IMR-90 (cell line): ENCODE measurements around the gene AP1S1. TPM values are rescaled to one million over a fixed set of nuclear protein-coding genes. Genes with fewer than 3 reads are reported as not detected.

Experiments used
- ATAC-seq: fragments of 200-7000 bp; cut with Tn5 transposase; 2 replicates; pipeline ENCODE4 v1.9.1; 2020; ENCODE audit warnings: low read depth, mild to moderate bottlenecking, moderate library complexity
- BruUV-seq: library from RNA; stranded (reverse); fragments of 400-500 nt; replicated peaks from 2 replicates; lab custom pipeline; 2021; lab: Mats Ljungman, UMichigan
- CTCF ChIA-PET: fragments of 300-600 bp; formaldehyde crosslinking; extraction: SDS; loops from one replicate; lab custom pipeline; 2021; ENCODE audit warnings: antibody characterized with exemption; lab: Yijun Ruan, JAX
- POLR2A ChIA-PET: fragments of 300-600 bp; sonication (Branson Sonifier 250); formaldehyde crosslinking; loops from one replicate; lab custom pipeline; 2022; ENCODE audit warnings: antibody characterized with exemption; ENCODE audit not compliant: unreplicated experiment; lab: Charles Lee
- DNase-seq: peaks from one replicate; pipeline ENCODE4 v3.0.0; 2013
- H2AFZ ChIP-seq: replicated peaks from 2 replicates; pipeline ENCODE3; 2013; ENCODE audit warnings: low read length, mild to moderate bottlenecking; ENCODE audit not compliant: poor library complexity
- H2AK5ac ChIP-seq: 2 replicates; pipeline ENCODE4 v1.6.1; 2013; ENCODE audit warnings: low read depth, low read length, inconsistent platforms
- H2AK9ac ChIP-seq: replicated peaks from 2 replicates; pipeline ENCODE3; 2013; ENCODE audit warnings: mild to moderate bottlenecking, low read depth, low read length, moderate library complexity; ENCODE audit not compliant: poor library complexity
- H2BK120ac ChIP-seq: 2 replicates; pipeline ENCODE4 v1.6.1; 2013; ENCODE audit warnings: low read depth, low read length, inconsistent platforms
- H2BK15ac ChIP-seq: 3 replicates; pipeline ENCODE4 v1.6.1; 2013; ENCODE audit warnings: low read depth, low read length, inconsistent platforms
- H2BK20ac ChIP-seq: 2 replicates; pipeline ENCODE4 v1.6.1; 2013; ENCODE audit warnings: low read depth, mild to moderate bottlenecking, inconsistent platforms, low read length, moderate library complexity
- H2BK5ac ChIP-seq: 2 replicates; pipeline ENCODE4 v1.6.1; 2013; ENCODE audit warnings: mild to moderate bottlenecking, low read depth, low read length, inconsistent platforms; ENCODE audit not compliant: poor library complexity, severe bottlenecking
- H3K14ac ChIP-seq: replicated peaks from 2 replicates; pipeline ENCODE4 v1.6.1; 2013; ENCODE audit warnings: low read depth, low read length, inconsistent platforms
- H3K18ac ChIP-seq: 2 replicates; pipeline ENCODE4 v1.6.1; 2013; ENCODE audit warnings: low read depth, low read length, control low read depth
- H3K23ac ChIP-seq: 2 replicates; pipeline ENCODE4 v1.6.1; 2013; ENCODE audit warnings: low read depth, low read length, inconsistent platforms
- H3K27ac ChIP-seq: 2 replicates; pipeline ENCODE4 v1.5.1; 2013; ENCODE audit warnings: mild to moderate bottlenecking, control low read depth, low read length; ENCODE audit not compliant: insufficient read depth
- H3K27me3 ChIP-seq: 2 replicates; pipeline ENCODE4 v1.6.1; 2013; ENCODE audit warnings: low read length; ENCODE audit not compliant: control insufficient read depth, insufficient read depth
- H3K36me3 ChIP-seq: 2 replicates; pipeline ENCODE4 v1.6.1; 2013; ENCODE audit warnings: low read length, mixed read lengths; ENCODE audit not compliant: control insufficient read depth, insufficient read depth
- H3K4ac ChIP-seq: 2 replicates; pipeline ENCODE4 v1.6.1; 2013; ENCODE audit warnings: low read depth, low read length, inconsistent platforms
- H3K4me1 ChIP-seq: 2 replicates; pipeline ENCODE4 v1.6.1; 2013; ENCODE audit warnings: low read length, mixed read lengths; ENCODE audit not compliant: control insufficient read depth, insufficient read depth
- H3K4me2 ChIP-seq: 2 replicates; pipeline ENCODE4 v1.6.1; 2013; ENCODE audit warnings: low read depth, mild to moderate bottlenecking, control low read depth, low read length, moderate library complexity
- H3K4me3 ChIP-seq: 2 replicates; pipeline ENCODE4 v1.5.1; 2013; ENCODE audit warnings: low read depth, mild to moderate bottlenecking, control low read depth, low read length, moderate library complexity; ENCODE audit not compliant: insufficient read depth
- H3K56ac ChIP-seq: 2 replicates; pipeline ENCODE4 v1.6.1; 2013; ENCODE audit warnings: low read length, inconsistent platforms; ENCODE audit not compliant: insufficient read depth; ENCODE audit errors: extremely low read depth
- H3K79me1 ChIP-seq, 2 experiments: 2 replicates each; pipeline ENCODE4 v1.6.1; 2013; ENCODE audit warnings: low read length in 2 of 2, inconsistent platforms in 1 of 2, low read depth in 1 of 2
- H3K9ac ChIP-seq: 2 replicates; pipeline ENCODE4 v1.6.1; 2013; ENCODE audit warnings: low read depth, low read length, control low read depth
- H3K9me1 ChIP-seq: 2 replicates; pipeline ENCODE4 v1.6.1; 2013; ENCODE audit warnings: low read length, inconsistent platforms; ENCODE audit not compliant: insufficient read depth
- H3K9me3 ChIP-seq: 2 replicates; pipeline ENCODE4 v1.6.1; 2013; ENCODE audit warnings: low read length; ENCODE audit not compliant: control insufficient read depth, insufficient read depth
- H4K20me1 ChIP-seq: 2 replicates; pipeline ENCODE4 v1.6.1; 2013; ENCODE audit warnings: low read length, inconsistent platforms; ENCODE audit not compliant: insufficient read depth
- H4K5ac ChIP-seq: 2 replicates; pipeline ENCODE4 v1.6.1; 2013; ENCODE audit warnings: mild to moderate bottlenecking, low read depth, low read length, control low read depth
- H4K8ac ChIP-seq, 2 experiments: 2 replicates each; pipeline ENCODE4 v1.6.1; 2013; ENCODE audit warnings: low read depth in 2 of 2, low read length in 2 of 2, control low read depth in 1 of 2, inconsistent platforms in 1 of 2
- H4K91ac ChIP-seq: 2 replicates; pipeline ENCODE4 v1.6.1; 2013; ENCODE audit warnings: low read depth, low read length, inconsistent platforms; ENCODE audit not compliant: insufficient read depth
- BHLHE40 ChIP-seq: fragments of 150-350 bp; IDR thresholded peaks from 2 replicates; pipeline ENCODE4 v1.6.1; 2016; ENCODE audit warnings: mild to moderate bottlenecking, low read depth, low read length
- CEBPB ChIP-seq: IDR thresholded peaks from 2 replicates; pipeline ENCODE4 v1.6.1; 2012; ENCODE audit warnings: low read depth, low read length, improper control_type of control experiment
- CHD1 ChIP-seq: IDR thresholded peaks from 2 replicates; pipeline ENCODE4 v1.6.1; 2012; ENCODE audit warnings: low read depth, low read length, improper control_type of control experiment
- FOS ChIP-seq: fragments of 150-350 bp; IDR thresholded peaks from 2 replicates; pipeline ENCODE4 v1.6.1; 2016; ENCODE audit warnings: low read depth, low read length
- NFE2L2 ChIP-seq: fragments of 150-350 bp; IDR thresholded peaks from 2 replicates; pipeline ENCODE4 v1.6.1; 2016; ENCODE audit warnings: low read depth, mild to moderate bottlenecking, low read length
- RAD21 ChIP-seq: IDR thresholded peaks from 2 replicates; pipeline ENCODE4 v1.6.1; 2012; ENCODE audit warnings: low read length, improper control_type of control experiment
- RCOR1 ChIP-seq: IDR thresholded peaks from 2 replicates; pipeline ENCODE4 v1.6.1; 2012; ENCODE audit warnings: mild to moderate bottlenecking, low read length, improper control_type of control experiment; ENCODE audit not compliant: insufficient replicate concordance
- WGBS, 2 experiments: methylation state at CpG; one replicate each; pipeline versions ENCODE4 v1.1.5 to v1.1.7; 2013; ENCODE audit warnings: missing lambda C conversion rate in 2 of 2; ENCODE audit not compliant: insufficient read length in 1 of 2; ENCODE audit errors: extremely low coverage in 2 of 2; 5-methylcytosine and 5-hydroxymethylcytosine counted together
- dilution Hi-C: fragments of 300-500 bp; cut with HindIII; formaldehyde crosslinking; loops from one replicate; pipeline ENCODE4 v1.14.3; 2018; ENCODE audit warnings: low sequenced_read_pairs; ENCODE audit not compliant: unreplicated experiment
- in situ Hi-C: fragments of 300-500 bp; cut with MboI; formaldehyde crosslinking; loops from 3 replicates; pipeline ENCODE4 v1.14.3; 2019; ENCODE audit warnings: low sequenced_read_pairs, inconsistent platforms, mixed read lengths
- intact Hi-C: fragments of 100-400 bp; cut with micrococcal nuclease; formaldehyde crosslinking; loops from 2 replicates; pipeline ENCODE4 v1.10.0; 2022
- polyA plus RNA-seq, 3 experiments: library from polyadenylated mRNA; depleted of rRNA; stranded (reverse); fragments of >200 nt; gene quantifications; 2 replicates each; pipeline ENCODE4 v1.2.3, GENCODE V29; 2012; ENCODE audit warnings: low replicate concordance in 1 of 3
- total RNA-seq: library from RNA; depleted of rRNA; stranded (reverse); fragments of >200 nt; gene quantifications from 2 replicates; pipeline ENCODE4 v1.2.3, GENCODE V29; 2012

AP1S1 gene
- total and polyA plus RNA-seq, 2 of the 4 experiments (the other 2 are of a cell fraction): 187 to 295 TPM

DNA sequence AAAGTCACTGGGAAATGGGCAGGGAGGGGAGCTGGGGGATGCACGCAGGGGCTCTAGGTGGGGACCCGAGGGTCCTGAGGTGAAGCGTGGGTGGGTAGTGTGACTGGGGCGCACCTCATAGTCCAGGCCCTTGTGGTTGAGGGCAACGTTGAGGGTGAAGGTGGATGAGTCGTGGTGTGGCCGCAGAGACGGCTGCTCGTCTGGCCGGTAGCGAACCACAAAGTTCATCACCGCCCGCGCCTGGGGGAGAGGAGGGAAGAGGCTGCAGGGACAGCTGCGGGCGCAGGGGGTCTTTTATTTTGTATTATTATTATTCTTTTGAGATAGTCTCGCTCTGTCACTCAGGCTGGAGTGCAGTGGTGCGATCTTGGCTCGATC is 52.4 kb downstream of the AP1S1 start:
- Histone ChIP-seq H2AFZ (no peak overlapping the region), H3K23ac (no peak overlapping the region), H2BK5ac (no peak overlapping the region), H3K14ac (no peak overlapping the region), H2AK9ac (no peak overlapping the region), H3K4me1 (no peaks in the 10 kb centered on the region), H3K27me3 (peaks cover 22% of the 10 kb centered on the region), H3K4ac (no peak overlapping the region), H2BK20ac (no peak overlapping the region), H3K9me3 (no peaks in the 10 kb centered on the region), H3K27ac (no peak overlapping the region), H4K91ac (no peak overlapping the region), H2BK15ac (no peak overlapping the region), H3K9ac (no peak overlapping the region), H3K79me1 (no peaks in the 10 kb centered on the region), H4K20me1 (no peaks in the 10 kb centered on the region; the same call in 1 of the 2 replicates), H3K4me2 (no peak overlapping the region), H2AK5ac (no peak overlapping the region), H3K18ac (no peak overlapping the region), H4K5ac (no peak overlapping the region), H4K8ac (no peak overlapping the region), H2BK120ac (no peak overlapping the region), H3K36me3 (peaks cover 39% of the 10 kb centered on the region), H3K4me3 (no peak overlapping the region), H3K9me1 (no peaks in the 10 kb centered on the region), H3K56ac (no peak overlapping the region)
- in situ Hi-C loops (no loop called here), dilution Hi-C loops (no loop called here), intact Hi-C loops (no loop called here)
- CTCF ChIA-PET: no interaction called here
- TF ChIP-seq RAD21 (no peak), CEBPB (no peak), FOS (no peak), CHD1 (no peak), RCOR1 (no peak), BHLHE40 (no peak), NFE2L2 (no peak)
- DNase-seq (no peak), ATAC-seq (no peak)
- POLR2A ChIA-PET: no interaction called here
- BruUV-seq: no TSS peak
- WGBS, 2 experiments: 74% methylated on average over 3 of the region's 19 CpGs; no CpG with 5 or more reads in 1 of the 2 experiments
